ENCODE data around the gene NAMPT. TPM values are rescaled to one million over a fixed set of nuclear protein-coding genes. Genes with fewer than 3 reads are reported as not detected.

NAMPT gene
- total RNA-seq, 1 experiment from 2014 or later = 88.3 TPM

DNA sequence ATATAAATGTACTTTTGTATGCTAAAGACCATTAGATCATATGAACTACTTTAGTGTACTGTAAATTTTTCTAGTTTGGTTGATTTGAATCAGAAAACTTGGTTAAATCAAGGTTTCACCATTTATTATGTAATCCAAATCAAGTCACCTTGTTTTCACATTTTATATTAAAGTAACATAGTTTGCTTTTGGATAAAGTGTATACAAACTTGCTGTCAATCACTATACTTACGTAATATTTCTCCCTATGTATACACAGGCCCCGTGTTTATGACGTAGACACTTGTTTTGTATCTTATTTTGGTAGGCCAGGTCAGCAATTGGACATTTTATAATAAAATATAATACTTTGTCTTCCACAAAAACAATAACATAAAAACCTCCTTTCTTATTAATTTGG, 32.2 kb downstream of the NAMPT start:
- in situ Hi-C loops (cut with HindIII; ENCODE audit: low pct_unique_long_range_greater_than_20kb, low sequenced_read_pairs) = no loop called here

DNA sequence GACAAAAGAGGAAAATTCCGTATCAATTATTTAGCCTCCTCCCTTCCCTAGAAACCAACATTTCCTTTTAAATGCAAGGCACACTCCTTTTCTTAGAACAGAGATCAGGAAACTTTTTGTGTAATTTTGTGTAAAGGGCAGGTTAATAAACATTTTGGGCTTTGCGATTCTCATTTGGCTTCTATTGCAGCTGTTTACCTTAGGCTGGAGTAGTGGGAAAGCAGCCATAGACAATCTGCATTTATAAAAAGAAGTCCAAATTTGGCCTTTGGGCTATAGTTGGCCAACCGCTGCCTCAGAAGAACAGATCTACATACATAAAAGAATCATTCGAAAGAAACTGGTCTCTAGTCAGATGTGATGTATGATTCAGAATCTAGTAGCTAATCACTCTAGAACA, 35.3 kb downstream of the NAMPT start:
- no peak for DNase-seq (ENCODE audit: low read depth)
- in situ Hi-C loops (cut with HindIII; ENCODE audit: low pct_unique_long_range_greater_than_20kb, low sequenced_read_pairs) = no loop called here

More for the DNA sequence above, 32.2 kb downstream of the NAMPT start:
- DNase-seq (ENCODE audit: low read depth) = no peak

DNA sequence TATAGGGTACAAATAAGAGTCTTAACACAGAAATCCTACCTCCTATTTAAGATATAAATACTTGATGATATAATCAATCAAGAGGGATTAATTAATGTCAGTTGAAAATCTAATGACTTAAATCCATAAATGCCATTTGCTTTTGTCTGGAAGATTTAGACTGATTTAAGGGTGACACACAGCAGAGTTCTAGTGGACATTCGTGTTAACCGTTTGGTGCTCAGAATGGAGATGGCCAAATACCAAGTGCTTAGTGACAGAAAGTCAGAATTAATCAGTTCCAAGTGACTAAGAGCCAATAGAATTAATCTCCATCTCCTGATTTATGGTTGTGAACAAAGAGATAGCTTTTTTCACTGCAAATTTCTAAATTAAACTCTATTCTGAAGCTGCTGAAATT, 36.2 kb downstream of the NAMPT start:
- DNase-seq (ENCODE audit: low read depth) = no peak
- in situ Hi-C loops (cut with HindIII; ENCODE audit: low pct_unique_long_range_greater_than_20kb, low sequenced_read_pairs) = no loop called here

DNA sequence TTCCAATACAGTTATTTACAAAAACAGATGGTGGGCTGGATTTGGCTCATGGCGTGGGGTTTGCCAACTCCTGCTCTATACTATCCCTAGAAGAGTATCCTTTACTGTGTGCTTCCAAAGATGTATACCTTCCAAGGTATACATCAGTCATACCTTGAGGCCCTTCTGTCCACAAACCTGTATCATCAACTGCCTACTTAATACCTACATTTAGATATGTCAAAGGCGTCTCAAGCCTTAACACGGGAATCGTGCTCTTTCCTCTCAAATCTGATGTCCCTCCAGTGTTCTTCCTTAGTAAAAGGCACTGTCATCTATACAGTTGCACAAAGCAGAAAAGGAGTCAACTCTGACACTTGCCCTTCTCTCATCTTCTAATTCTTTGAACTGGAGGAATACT, 36.9 kb downstream of the NAMPT start:
- no peak for DNase-seq (ENCODE audit: low read depth)
- in situ Hi-C loops (cut with HindIII; ENCODE audit: low pct_unique_long_range_greater_than_20kb, low sequenced_read_pairs) = no loop called here

DNA sequence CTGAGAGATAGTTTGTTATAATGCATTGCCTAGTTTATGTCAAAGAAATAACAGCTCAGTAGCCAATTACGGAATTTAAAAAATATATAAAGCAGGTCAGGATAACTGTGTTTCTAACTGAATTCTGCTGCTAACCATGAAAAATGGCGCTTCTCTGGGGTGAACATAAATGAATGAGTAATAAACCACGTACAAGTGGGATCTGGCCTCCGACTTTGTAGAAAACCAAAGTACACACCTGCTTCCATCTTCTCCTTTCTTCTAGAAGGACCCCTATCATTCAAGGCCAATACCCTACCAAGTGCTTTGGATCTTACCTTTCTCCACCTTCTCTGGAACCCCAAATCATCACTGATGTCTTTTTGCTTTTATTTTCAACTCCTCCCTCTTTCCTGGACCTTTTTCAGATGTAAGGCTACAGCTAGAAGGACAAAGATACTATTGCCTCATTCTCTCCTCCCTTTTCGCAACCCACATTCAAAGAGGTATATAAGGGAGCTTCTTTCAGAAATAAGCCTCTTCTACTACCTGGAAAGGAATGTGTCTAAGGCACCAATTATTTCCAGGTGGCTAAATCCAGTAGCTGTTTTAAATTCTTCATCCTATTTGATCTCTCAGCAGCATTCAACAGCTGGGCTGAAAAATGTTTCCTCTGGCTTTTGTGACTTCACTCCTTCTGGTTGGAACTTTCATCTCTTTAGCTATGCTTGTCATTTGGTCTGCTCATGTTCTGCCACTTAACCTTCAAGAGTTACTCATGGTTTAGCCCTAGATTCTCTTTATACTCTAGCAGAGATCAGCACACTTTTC, 37.7 kb downstream of the NAMPT start:
- no peak for DNase-seq (ENCODE audit: low read depth)
- in situ Hi-C loops (cut with HindIII; ENCODE audit: low pct_unique_long_range_greater_than_20kb, low sequenced_read_pairs) = no loop called here

DNA sequence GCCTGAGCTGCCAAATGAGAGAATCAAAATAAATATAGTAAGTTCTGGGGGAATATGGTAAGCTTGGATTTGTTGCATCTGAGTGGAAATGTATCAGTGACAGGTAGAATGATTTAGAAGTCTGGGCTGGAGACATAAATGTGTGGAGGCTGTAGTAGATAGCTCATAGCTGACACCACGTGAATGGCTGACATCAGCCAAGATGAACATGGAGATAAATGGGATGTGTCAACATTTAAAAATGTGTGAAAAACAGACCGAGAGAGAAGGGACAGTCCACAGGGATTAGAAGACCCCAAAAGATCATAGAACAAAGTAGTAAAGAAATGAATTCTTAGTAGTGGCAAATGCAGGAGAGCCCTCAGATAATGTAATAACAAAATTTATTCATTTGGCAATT, 40.9 kb downstream of the NAMPT start:
- no peak for DNase-seq (ENCODE audit: low read depth)
- in situ Hi-C loops (cut with HindIII; ENCODE audit: low pct_unique_long_range_greater_than_20kb, low sequenced_read_pairs) = no loop called here

DNA sequence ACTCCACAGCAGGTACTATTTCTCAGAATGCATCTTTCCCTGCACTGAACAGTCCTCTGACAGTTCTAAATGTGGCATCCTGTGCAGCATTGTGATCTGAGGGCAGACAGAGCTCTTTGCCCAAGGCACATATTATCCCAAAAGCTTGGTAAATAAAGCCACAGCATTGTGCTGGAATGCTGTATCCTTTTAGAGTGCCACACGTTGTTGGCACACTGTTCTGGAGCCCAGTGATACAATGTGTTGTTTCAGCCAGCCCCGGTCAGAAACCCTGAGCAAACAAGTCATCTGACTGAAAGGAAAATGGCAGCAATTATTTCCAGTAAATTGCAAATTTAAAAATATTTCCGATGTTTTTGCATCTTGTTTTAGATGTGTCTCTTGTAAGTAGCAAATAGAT, 45.4 kb downstream of the NAMPT start:
- in situ Hi-C loops (cut with HindIII; ENCODE audit: low pct_unique_long_range_greater_than_20kb, low sequenced_read_pairs) = no loop called here

DNA sequence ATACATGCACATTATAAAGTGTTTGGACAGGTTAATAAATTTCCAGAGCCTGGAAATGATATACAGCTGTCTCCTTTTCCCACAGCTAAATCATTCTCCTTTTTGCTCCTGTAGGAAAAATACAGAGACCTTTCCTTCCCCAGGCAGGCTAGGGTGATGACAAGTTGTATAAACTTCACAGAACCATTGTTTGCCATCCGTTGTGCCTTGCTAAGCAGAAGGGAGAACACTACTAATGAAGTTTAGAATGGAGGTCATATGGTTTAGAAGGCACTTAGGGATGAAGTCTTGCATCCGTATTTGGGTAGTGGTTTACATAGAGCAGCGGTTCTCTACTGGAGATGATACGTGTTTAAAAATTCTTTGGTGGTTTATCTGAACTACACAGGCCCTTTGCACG, 46.0 kb downstream of the NAMPT start:
- no peak for DNase-seq (ENCODE audit: low read depth)
- in situ Hi-C loops (cut with HindIII; ENCODE audit: low pct_unique_long_range_greater_than_20kb, low sequenced_read_pairs) = no loop called here

More for the DNA sequence above, 45.4 kb downstream of the NAMPT start:
- DNase-seq (ENCODE audit: low read depth) = no peak

DNA sequence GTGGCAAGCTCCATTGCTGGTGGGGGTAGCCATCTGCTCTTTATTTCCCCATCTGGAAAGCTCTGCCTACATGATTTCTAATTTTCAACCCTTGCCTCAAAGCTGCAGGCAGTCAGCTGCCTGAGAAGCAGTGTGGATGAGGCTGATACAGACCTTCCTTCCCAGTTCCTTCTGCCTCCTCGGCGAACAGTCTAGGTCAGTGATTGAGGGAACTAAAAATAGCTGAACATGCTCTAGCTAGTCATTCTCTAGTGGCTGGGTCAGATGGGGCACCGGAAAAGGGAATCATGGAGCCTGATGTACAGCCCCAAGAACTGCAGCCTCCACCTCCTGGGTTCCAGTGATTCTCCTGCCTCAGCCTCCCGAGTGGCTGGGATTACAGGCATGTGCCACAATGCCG, 48.7 kb downstream of the NAMPT start:
- in situ Hi-C loops (cut with HindIII; ENCODE audit: low pct_unique_long_range_greater_than_20kb, low sequenced_read_pairs) = no loop called here

DNA sequence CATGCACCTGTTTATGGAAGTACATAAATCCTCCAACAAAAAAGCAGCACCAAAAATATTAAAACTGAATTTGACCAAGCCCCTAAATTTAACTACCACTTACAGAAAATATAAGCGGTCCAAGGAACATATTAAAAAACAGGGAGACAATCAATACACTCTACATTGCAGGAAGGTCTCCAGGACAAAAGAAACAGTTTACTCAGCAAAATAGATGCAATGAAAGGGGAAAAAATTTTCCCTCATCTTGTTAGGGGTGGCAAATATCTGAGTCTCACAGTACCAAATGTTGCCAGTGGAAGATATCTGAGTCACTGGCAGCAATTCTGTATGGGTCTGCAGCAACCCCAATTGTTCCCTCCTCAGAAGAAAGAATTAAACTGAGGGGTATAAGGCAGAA, 50.4 kb downstream of the NAMPT start:
- in situ Hi-C loops (cut with HindIII; ENCODE audit: low pct_unique_long_range_greater_than_20kb, low sequenced_read_pairs) = no loop called here
- no peak for DNase-seq (ENCODE audit: low read depth)

More for the DNA sequence above, 48.7 kb downstream of the NAMPT start:
- no peak for DNase-seq (ENCODE audit: low read depth)

DNA sequence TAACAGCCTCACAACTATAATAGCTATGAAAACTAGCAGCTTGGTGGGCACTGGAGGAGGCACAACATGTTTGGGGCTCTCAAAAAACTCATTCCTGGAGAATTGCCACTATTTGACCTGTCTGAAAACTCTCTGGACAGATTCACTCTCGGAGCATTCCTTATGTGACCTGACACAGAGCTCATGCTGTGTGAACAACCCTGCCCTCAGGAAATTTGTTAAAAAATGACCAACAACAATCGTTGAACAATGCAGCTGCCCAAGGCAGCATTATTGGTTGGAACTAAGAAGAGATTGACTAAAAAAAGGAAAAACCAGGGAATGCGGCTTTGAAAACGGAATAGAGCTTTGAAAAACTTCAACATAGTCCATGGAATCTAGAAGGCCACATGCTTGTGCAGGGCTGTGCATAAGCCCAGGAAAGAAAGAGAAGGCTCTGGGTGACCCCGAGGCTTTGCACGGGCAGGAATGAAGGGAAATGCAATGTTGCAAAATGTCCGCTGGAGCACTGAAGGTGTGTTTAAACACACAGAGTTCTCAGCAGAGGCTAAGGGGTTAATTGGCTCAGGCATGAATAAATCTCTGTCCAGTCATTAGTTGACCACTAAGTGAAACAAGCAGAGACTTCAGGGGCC, 52.8 kb downstream of the NAMPT start:
- in situ Hi-C loops (cut with HindIII; ENCODE audit: low pct_unique_long_range_greater_than_20kb, low sequenced_read_pairs) = no loop called here
- no peak for DNase-seq (ENCODE audit: low read depth)

DNA sequence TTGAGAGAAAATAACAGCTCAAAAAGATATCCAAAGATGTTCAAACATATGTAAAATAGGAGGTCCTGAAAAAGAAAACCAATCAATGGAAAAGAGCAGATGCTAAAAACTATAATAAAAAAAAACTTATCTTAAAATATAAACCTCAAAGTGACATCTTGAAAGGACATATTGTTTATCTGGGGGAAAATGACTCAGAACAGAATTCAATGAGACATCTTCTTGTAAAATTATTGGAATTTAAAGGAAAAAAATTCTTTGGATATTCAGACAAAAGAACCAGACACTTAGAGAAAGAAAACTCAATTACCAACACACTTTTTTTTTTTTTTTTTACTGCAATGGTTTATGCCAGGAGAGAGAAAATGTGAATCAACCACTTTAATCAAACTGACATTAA, 58.9 kb downstream of the NAMPT start:
- in situ Hi-C loops (cut with HindIII; ENCODE audit: low pct_unique_long_range_greater_than_20kb, low sequenced_read_pairs) = no loop called here
- no peak for DNase-seq (ENCODE audit: low read depth)

DNA sequence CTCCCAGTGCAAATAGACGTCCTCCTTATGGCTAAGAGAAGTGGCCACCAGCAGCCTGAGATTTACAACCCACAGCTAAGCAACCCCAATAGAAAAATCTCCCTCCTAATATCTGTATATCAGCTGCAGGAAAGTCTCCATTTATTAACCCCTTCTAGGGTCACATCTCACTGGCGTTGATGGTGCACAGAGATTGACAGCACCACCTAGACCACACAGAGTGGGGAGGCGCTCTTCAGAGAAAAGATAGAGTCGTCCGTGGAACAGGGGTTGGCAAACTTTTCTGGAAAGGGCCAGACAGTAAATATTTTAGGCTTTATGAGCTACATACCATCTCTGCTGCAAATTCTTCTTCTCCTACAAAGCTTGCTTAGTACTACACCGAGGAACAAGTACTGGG, 60.0 kb downstream of the NAMPT start:
- no peak for DNase-seq (ENCODE audit: low read depth)
- in situ Hi-C loops (cut with HindIII; ENCODE audit: low pct_unique_long_range_greater_than_20kb, low sequenced_read_pairs) = no loop called here

DNA sequence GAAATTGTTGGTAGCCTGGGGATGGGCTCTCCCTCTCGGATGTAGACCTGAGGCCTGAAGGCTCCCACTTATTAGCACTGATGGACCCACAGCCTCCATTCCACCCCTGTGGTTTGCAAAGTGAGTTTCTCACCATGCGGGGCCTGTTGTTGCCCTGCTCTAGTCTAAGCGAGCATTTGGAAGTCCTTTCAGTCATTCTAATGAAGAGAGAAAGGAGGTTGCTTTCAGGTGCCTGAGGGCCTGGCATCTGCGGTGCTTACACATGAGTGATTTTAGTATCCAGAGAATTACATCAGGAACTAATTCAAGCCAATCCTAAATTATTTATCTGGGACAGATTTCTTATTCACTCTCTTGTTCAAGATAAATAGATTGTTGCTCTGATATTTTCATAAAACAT, 61.6 kb downstream of the NAMPT start:
- no peak for DNase-seq (ENCODE audit: low read depth)

DNA sequence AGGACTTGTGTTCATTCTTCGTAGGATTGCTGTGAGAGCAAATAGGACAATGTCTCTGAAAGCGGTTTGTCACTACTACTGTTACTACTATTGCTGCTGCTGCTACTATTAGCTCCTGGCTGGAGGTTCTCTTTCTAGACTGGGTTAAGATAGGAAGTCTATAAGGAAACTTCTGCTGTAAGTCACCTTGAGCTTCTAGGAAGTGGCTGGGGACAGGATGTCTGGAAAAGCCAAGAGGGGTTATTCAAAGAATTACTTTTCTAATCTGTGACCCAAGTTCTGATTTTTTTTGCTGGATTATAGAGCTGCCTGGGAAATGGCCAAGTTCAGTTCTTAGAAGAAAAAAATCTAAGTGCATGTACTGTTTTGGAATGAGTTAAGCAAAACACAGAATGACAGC, 62.2 kb downstream of the NAMPT start:
- DNase-seq (ENCODE audit: low read depth) = no peak
- in situ Hi-C loops (cut with HindIII; ENCODE audit: low pct_unique_long_range_greater_than_20kb, low sequenced_read_pairs) = no loop called here

More for the DNA sequence above, 61.6 kb downstream of the NAMPT start:
- in situ Hi-C loops (cut with HindIII; ENCODE audit: low pct_unique_long_range_greater_than_20kb, low sequenced_read_pairs) = no loop called here

DNA sequence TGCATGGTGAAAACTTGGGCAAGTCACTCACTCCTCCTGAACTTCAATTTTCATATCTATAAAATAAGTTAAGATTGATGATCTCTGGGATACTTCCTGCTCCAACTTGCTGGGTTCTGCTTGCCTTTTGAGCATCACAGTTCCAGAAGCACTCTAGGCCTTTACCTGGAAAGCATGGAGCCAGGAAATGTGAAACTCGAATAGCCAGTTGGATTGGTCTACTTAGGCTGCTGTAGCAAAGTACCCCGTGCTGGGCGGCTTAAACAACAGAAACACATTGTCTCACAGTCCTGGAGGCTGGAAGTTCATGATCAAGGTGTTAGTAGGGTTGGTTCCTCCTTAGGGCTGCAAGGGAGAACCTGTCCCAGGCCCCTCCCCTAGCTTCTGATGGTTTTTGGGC, 64.5 kb downstream of the NAMPT start:
- DNase-seq (ENCODE audit: low read depth) = no peak
- in situ Hi-C loops (cut with HindIII; ENCODE audit: low pct_unique_long_range_greater_than_20kb, low sequenced_read_pairs) = no loop called here

DNA sequence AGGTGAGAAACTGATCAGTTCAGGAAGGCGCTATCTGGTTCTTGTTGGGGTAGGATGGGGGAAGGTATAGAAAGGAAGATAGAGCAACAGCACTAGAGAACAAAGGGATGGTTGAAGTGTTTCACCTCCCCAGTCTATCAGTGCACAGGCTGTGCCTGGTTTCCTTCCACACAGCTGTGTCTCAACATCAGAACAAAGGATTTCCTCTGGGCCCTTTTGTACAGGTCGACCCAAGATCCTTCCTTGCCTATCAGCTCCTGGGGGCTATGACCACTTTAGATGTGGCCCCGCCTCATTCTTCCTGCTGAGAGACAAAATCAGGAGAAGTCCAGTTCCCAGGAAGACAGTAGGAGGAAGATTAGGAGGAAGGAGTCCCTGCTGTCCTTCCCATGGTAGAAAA, 65.6 kb downstream of the NAMPT start:
- in situ Hi-C loops (cut with HindIII; ENCODE audit: low pct_unique_long_range_greater_than_20kb, low sequenced_read_pairs) = no loop called here
- no peak for DNase-seq (ENCODE audit: low read depth)

DNA sequence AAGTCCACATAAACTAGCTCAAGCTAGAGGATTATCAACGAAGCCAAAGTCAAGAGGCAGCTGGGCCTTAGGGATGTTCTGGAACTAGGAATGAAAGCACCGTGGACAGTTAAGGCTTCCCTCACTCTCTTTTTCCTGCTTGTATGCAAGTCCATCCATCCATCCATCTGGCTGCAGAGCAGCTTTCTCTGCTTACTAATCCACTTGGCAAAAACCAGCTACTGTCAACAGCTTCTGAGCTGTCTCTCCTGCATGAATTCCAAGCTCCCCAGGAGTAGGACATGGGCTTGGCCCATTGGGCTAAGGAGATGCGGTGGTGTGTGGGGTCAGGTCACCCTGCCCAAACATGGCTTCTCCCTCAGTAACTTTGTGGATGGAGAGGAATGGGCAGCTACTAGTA, 66.2 kb downstream of the NAMPT start:
- in situ Hi-C loops (cut with HindIII; ENCODE audit: low pct_unique_long_range_greater_than_20kb, low sequenced_read_pairs) = no loop called here
- no peak for DNase-seq (ENCODE audit: low read depth)

DNA sequence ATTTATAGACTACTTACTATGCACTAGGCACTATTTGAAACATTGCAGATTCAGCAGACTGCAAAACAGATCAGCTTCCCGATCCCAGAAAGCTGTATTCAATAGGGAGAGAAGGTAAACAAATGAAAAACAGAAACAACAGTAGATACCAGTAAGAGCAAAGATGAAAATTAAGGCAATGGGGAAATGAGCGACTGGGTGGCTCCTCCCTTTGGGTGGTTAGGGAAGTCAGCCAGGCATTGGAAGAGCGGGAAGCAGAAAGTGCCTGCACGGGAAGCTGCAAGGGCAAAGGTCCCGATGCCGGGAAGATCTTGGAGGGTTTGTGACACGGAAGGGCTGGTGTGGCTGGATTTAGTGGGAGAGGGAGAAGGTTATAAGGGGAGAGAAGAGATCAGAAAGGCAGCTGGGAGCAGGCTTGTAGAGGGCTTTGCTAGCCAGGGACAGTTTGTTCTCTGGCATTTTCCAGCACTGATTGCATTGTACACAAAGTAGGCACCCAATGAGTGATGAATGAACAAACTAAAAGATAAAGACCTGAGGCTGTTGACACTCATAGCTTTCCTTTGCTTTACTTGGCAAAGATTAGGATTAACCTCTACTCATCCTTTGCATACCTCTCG, 67.8 kb downstream of the NAMPT start:
- in situ Hi-C loops (cut with HindIII; ENCODE audit: low pct_unique_long_range_greater_than_20kb, low sequenced_read_pairs) = no loop called here
- DNase-seq (ENCODE audit: low read depth) = peak; percentile 67

All from Caki2 (cell line).